Stimulated activated CD8-positive, alpha-beta memory T cell treated with anti-CD3 and anti-CD28 coated beads, Interleukin-4, amount 100 ng/mL, for 4 hours (primary cell): ENCODE results near the gene SNUPN.
"Not testable (repeated sequence)": the region's sequence is repeated elsewhere in the genome, so short reads cannot be mapped to it uniquely, and the experiment has no call there.

Experiments used
- DNase-seq, 2 donors: peaks; one replicate each; pipeline ENCODE4 v3.0.0-alpha.2; 2020; ENCODE audit warnings: low read depth in 2 of 2, low spot score in 1 of 2

The SNUPN gene

DNA sequence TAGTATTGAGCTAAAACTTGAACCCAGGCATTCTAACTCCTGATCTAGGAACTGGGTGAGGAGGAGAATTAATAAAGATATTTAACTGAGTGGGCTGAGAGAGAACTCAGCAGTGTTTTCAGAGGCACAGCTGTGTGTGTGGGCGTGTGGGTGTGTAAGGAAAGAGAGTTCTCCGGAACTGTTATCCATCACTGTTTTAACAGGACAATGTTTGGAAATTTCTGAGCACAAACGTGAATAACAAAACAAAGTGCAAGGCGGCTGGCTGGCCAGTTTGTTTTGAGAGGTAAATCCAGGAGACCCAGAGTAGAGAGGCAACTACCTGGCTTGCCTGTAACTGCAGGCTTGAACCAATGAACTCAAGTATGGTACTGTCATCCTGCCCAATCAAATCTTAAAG is 41.4 kb downstream of the SNUPN start:
- DNase-seq, result no peak

DNA sequence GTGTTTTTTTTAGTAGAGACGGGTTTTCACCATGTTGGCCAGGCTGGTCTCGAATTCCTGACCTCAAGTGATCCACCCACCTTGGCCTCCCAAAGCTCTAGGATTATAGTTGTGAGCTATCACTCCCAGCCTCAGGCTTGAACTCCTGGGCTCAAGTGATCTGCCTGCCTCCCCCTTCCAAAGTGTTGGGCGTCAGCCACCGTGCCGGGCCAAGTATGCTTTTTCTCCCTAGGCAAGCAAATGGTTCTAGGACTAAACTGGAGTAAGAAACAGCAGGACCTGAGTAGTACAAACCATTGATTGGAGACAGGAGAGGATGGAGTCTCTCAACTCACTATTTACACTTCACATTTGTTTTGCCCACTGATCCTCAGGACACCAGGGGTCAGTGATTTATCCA is 41.8 kb downstream of the SNUPN start:
- DNase-seq, result no peak

DNA sequence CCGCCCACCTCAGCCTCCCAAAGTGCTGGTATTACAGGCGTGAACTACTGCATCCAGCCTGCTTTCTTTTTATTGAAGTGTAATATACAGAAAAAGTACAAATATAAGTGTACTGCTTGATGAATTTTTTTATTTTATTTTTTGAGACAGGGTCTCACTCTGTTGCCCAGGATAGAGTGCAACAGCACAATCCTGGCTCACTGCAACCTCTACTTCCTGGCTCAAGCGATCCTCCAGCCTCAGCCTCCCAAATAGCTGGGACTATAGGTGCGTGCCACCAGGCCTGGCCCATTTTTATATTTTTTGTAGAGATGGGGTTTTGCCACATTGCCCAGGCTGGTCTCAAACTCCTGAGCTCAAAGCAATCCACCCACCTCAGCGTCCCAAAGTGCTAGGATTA is 42.6 kb downstream of the SNUPN start:
- not testable (repeated sequence) for DNase-seq

DNA sequence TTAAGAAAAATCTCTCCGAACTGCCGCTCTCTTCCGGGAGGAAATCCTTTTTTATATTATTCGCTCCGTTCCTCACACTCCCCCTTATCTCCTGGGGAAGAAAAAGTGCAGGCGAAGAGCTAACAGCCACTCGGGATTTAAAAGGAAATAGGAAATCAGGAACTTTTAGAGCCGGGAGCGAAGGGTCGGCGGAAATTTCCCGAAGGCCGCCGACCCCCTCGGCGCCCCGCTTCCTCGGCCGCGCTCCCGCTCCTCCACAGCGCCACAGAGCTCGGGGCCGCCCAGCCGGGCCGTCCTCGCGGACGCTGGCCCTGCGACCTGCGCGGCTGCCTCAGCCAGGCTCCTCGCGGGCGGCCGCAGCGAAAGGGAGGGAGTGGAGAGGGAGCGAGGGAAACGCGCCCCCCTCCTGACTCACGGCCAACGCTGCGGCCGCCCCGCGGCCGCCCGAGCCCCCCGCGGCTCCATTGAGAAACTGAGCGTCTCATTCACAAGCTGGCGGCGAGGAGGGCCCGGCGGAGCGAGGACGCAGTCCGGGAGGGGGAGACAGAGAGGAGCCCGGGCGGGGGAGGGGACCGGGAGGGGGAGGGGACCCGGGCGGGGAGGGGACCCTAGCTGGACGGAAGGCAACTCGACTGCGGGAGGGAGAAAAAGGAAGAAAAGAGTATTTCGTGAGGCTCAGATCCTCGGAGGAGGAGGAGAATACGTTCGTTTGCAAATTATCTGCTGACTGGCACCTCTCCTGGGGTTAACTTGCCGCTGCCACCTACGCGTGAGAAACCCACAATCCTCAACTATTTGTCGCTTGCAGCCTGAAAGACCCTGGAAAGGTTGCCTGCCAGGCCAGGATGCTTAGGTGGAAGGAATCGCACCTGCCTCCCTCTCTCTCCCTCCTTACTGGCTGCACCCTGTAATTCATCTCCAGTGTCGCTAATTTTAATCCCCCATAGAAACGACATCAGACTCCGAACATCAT is 46.3 kb downstream of the SNUPN start, which contains the start of gene PTPN9:
PTPN9 (minus strand) TSS at position 368 of the 973 bp plus-strand sequence. CDS start 539 bp downstream, outside the sequence.
- DNase-seq, result peak; percentile 30 to 38

DNA sequence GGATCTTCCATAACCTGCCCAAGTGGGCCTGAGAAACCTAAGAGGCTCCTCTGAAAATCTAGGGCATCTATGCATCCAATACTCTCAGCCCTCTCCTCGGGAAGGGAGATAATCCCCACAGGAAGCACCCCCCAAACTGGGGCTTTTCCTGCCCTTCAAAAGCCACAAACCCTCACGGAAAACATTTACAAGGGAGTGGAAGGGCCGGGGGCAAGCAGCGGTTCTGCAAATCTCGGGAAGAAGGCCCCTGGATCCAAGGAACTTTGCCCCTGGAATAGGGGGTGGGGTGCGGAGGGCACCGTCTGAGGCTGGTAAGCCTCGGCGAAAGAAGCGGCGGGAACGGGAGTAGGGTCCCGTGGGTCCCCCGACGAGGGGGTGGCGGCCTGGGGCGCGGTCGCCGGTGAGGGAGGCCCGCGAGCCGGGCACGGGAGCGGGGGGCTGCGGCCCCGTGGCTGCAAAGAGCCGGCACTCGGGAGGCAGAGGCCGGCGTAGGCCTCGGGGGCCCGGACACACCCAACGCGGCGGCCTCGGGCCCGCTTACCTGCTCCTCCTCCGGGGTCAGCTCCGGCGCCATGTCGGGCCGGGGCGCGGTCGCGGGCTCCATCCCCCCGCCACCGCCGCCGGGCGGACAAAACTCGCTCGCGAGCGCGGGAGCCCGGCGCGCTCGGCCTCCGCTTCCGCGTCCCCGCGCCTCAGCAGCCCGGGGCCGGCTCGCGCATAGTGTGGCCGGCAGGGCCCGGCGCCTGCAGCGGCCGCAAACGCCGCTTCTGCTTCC is 47.2 kb downstream of the SNUPN start:
- DNase-seq, result no peak

DNA sequence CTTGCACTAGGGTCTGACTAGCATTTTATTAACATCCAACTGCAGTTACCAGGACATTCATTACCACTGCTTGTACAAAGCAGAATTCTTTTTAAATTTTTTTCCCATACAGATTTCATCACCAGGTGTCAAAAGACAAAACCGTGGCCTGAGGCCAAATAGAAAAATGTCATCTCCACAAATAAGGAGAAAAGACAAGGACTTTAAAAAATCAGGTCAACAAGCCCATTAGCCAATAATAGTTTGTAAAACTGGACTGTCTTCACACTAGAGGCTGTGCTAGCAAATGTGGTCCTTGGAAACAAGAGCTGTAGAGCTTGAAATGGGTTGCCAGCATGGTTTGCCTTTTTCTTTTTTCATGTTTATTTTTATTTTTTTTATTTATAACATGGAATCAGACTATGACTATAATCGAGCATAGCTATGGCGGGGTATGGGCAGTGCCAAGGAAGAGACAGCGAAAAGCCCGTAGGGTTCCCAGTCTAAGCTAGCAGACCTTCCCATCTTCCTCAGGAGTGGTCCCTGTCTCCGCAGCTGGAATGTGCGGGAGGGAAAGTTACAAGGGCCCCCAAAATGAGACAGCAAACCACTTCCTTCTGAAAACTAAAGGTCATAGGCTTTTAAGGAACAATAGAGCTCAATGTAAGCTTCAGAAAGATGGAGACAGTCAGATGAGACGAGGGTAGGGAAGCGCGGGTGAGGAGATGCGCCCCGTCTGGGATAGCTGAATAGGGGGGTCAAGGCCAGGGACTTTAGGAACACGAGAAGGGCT is 47.9 kb downstream of the SNUPN start:
- DNase-seq, result no peak

DNA sequence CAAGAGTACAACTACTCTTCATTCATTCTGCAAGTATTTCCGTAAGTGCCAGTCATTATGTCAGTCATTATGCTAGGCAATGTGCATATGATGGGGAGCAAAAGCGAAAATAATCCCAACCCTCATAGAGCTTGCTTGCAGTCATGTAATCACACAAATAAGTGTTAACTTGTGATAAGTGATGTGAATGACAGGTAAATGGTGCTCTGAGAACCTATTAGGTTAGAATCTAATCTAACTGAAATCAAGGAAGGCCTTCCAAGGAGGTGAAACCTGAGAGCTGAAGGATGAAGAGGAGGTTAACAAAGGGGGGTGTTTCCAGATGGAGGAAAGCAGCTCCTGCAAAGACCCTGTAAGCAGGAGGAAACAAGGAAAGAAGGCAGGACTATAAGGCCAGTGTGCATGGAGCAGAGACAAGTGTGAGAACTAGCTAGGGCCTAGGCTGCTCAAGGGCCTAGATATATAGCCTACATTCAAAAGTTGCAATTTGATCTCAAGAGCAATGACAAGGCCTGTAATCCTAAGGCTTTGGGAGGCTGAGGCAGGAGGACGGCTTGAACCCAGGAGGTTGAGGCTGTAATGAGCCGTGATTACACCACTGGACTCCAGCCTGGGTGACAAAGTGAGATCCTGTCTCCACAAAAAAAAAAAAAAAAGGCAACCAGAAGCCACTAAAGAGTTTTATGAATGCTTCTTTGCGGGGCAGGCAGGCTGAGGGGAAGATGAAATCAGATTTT is 51.7 kb downstream of the SNUPN start:
- no peak for DNase-seq

DNA sequence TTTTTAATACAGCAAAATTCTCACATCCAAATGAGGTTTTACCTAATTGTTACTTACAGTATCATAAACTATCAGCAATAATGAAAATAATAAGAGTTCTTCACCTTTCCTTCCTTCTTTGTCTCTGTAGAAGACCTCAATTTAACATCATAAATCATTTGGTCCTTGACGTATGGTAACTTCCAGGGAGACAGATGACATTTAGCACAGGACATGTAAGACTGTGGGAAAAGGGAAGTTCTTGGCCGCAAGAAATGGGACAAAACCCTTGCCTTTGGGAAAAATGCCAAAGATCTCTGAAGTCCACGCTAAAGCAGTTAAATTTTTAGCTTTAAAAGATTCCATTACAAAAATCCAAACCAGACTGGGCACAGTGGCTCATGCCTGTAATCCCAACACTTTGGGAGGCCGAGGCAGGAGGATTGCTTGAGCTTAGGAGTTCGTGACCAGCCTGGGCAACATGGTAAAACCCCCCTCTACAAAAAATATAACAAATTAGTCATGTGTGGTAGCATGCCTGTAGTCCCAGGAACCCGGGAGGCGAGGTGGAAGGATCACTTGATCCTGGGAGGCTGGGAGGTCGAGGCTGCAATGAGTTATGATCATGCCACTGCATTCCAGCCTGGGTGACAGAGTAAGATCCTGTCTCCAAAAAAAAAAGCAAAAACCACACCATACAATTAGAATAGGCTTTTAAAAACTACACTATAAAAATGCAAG is 55.2 kb downstream of the SNUPN start:
- no peak for DNase-seq

DNA sequence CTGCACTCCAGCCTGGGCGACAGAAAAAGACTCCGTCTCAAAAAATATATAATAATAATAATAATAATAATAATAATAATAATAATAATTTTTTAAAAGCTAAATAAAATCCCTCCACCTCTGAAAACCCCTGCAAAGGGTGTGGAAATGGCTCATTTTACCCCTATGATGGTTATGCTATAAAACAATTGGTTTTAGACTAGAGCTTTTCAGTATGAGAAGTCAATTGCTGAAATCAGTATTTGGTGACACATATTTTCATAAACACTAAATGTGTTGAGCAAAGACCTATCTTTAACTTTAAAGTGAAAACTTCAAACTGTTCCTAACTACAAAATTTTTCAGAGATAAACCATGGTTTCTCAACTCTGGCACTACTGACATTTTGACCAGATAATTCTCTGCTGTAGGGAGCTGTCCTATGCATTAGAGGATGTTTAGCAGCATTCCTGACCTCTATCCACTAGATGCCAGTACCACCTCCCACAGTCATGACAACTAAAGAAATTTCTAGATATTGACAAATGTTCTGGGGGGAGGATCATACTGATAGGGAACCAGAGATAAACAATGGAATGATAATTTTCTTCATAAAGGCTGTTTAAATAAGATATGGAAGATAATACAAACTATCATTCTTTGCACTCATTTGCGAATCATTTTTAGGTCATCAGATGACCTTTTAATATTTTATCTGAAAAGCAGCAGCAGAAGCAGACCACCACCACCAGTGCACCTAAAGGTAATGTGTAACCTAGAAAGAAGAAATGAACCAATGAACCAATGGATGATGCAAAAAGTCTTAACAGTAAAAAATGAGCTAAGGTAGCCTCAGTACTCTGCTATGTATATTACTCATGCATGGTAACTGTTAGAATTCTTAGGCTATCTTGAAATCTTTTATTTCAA is 60.2 kb downstream of the SNUPN start:
- no peak for DNase-seq

DNA sequence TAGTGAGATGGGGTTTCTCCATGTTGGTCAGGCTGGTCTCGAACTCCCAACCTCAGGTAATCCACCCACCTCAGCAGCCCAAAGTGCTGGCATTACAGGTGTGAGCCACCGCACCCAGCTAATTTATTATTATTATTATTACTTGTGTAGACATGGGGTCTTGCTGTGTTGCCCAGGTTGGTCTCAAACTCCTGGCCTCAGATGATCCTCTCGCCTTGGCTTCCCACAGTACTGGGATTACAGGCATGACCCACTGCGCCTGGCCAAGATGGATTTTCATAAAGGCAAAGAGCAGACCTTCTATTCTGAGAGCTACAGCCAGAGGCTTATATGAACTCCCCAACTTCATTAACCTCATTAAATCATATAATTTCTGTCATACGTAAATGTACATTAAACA is 63.6 kb downstream of the SNUPN start:
- DNase-seq, result no peak

DNA sequence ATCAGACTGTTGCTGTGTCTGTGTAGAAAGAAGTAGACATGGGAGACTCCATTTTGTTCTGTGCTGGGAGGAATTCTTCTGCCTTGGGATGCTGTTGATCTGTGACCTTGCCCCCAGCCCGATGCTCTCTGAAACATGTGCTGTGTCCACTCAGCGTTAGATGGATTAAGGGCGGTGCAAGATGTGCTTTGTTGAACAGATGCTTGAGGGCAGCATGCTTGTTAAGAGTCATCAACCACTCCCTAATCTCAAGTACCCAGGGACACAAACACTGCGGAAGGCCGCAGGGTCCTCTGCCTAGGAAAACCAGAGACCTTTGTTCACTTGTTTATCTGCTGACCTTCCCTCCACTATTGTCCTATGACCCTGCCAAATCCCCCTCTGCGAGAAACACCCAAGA is 66.2 kb downstream of the SNUPN start:
- not testable (repeated sequence) for DNase-seq

DNA sequence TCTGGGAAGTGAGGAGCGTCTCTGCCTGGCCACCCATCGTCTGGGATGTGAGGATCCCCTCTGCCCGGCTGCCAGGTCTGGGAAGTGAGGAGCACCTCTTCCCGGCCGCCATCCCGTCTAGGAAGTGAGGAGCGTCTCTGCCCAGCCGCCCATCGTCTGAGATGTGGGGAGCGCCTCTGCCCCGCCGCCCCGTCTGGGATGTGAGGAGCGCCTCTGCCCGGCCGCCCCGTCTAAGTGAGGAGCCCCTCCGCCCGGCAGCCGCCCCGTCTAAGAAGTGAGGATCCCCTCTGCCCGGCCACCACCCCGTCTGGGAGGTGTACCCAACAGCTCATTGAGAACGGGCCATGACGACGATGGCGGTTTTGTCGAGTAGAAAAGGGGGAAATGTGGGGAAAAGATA is 66.6 kb downstream of the SNUPN start:
- DNase-seq, result not testable (repeated sequence)

DNA sequence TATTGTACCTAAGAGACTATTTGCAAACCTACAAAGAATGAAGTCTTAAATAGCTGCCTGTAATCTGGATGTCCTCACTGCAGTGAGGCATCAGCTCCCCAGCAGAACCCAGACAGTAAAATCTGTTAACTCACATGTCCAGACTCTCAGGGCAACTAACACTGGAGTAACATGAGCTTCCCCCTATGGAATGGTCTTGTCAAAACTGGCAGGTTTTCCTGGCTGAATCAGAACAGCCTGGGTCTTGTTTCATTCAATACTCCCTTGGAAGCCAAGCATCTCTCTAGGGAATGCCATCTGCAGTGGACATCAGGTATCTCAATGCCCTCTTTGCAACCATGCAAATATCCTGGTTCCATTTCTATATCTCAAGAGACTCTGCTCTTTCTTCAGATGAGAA is 70.8 kb downstream of the SNUPN start:
- no peak for DNase-seq

DNA sequence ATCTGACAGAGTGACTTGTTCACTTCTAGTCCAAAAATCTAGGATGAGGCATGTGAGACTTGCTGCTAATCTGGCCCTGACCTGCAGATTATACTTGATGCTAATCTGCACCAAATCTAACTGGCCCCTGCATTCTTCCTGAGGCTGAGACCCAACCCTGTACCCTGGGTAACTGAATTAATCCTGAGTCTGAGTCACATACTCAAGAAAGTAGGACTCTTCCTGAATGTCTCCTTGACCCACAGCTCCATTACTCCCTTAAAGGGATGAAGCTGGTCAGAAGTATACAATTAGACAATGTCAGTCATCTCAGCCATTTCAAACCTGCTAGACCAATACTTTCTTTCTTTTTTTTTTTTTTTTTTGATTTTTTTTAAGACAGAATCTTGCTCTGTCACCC is 71.9 kb downstream of the SNUPN start:
- DNase-seq, result no peak

DNA sequence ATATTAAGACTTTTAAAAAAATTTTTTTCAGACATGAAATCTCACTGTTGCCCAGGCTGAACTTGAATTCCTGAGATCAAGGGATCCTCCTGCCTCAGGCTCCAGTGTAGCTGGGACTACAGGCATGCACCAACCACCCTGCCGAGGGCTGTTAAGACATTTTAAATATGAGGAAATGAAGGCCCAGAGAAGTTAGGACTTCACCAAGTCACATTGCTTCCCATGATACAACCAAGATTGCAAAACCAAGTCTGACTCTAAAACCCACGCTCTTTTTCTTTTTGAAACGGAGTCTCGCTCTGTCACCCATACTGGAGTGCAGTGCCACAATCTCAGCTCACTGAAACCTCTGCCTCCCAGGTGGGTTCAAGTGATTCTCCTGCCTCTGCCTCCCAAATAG is 74.4 kb downstream of the SNUPN start:
- DNase-seq, result no peak
